ENCODE measurements around the gene CNTFR. TPM values are rescaled to one million over a fixed set of nuclear protein-coding genes. Genes with fewer than 3 reads are reported as not detected.

Gene CNTFR
- total RNA-seq, 2 donors from 2014 or later: 8.7 to 13.7 TPM

DNA sequence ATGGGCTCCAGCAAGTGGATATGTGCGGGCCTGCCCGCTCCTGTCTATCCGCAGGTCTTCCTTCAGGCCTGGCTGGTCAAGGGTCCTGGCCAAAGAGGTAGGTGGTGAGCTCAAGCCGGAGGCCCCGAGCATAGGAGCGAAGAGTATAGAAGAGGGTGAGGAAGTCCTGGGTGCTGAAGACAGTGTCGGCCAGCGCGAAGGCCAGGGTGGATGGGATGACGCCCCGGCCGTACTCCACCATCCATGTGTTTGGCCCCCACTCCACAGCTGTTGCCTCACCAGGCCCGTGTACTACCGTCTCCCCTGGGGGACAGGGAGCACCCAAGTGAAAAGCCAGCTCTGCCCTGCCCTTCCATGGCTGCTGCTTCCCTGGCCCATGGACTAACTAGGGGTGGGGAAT is 46.0 kb upstream of the CNTFR start:
- H3K4me3 ChIP-seq: no peak overlapping the region
- no peak for ATAC-seq (ENCODE audit: insufficient number of reproducible peaks, low FRiP score, low read depth)
- H3K27ac ChIP-seq: no peak overlapping the region
- H3K9me3 ChIP-seq: no peaks in the 10 kb centered on the region
- no peak for DNase-seq (ENCODE audit: low spot score)
- no peaks in the 10 kb centered on the region for H3K36me3 ChIP-seq
- H3K27me3 ChIP-seq (replicated peaks; ENCODE audit: insufficient read depth): no peaks in the 10 kb centered on the region
- peaks cover 11 to 30% of the 10 kb centered on the region in 2 donors for H3K4me1 ChIP-seq (ENCODE audit: control insufficient read depth in 1 of 2, low read depth in 2 of 2)
- TF ChIP-seq CTCF (IDR thresholded peaks at IDR 0.05): no peak

DNA sequence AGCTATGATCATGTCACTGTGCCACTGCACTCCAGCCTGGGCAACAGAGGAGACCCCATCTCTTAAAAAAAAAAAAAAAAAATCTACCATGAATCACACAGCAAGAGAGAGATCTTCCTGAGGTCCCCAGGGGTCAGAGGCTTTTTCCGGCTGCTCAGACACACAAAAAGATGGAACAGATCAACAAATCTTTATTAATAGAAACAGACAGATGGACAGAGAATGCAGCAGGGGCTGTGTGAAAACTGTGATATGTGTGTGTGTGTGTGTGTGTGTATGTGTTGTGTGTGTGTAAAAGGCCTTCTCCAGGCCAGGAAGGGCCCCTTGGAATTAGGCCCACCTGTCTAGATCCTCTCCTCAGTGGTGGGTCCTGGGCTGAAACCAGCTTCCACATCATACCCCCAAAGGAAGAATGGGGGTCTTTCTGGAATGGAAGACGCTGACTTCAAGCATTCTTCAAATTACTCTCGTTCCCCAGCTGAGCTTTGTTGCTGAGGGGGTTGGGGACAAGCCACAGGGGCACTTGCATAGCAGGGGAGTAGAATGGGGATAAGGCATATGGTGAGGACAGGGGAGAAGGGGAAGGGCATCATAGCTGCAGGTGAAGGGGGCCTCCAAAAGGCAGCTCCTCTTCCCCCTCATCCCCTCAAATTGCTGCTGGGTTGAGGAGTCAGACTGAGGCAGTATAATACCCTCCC is 45.2 kb upstream of the CNTFR start:
- no peak for TF ChIP-seq CTCF (IDR thresholded peaks at IDR 0.05)
- H3K4me3 ChIP-seq: no peak overlapping the region
- DNase-seq (ENCODE audit: low spot score) (no peak), ATAC-seq (ENCODE audit: insufficient number of reproducible peaks, low FRiP score, low read depth) (no peak)
- H3K27ac ChIP-seq: no peak overlapping the region
- H3K27me3 ChIP-seq (replicated peaks; ENCODE audit: insufficient read depth): peaks cover 3% of the 10 kb centered on the region
- H3K9me3 ChIP-seq: no peaks in the 10 kb centered on the region
- H3K36me3 ChIP-seq: no peaks in the 10 kb centered on the region
- H3K4me1 ChIP-seq (ENCODE audit: control insufficient read depth in 1 of 2, low read depth in 2 of 2): peaks cover 11 to 30% of the 10 kb centered on the region in 2 donors

DNA sequence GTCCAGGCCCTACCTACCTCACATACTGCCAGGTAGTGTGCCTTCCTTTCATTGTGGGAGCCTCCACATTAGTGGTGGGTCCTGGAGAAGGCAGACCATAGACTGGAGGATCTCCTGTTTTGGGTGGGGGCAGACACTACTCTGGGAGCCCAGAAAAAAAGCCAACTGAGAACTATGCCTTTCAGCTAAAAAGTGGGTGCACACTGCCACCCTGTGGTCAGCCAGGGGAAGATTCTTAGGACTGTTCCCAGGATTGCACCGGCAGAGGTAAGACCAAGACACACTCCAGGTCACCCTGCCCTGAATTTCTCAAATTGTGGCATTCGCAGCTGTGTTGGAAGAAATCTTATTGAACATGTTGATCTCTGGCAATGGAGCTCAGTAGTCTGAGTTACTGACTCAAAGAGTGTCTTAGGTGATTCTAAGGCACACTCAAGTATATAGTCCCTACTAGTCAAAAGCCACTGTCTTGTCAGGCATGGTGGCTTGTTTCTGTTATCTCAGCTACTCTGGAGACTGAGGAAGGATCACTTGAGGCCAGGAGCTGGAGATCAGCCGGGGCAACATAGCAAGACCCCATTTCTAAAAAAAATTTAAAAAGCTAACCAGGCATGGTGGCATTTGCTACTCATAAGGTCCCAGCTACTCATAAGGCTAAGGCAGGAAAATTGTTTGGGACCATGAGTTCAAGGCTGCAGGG is 44.5 kb upstream of the CNTFR start:
- Histone ChIP-seq H3K27ac (no peak overlapping the region), H3K36me3 (no peaks in the 10 kb centered on the region), H3K9me3 (no peaks in the 10 kb centered on the region), H3K27me3 (replicated peaks; ENCODE audit: insufficient read depth) (peaks cover 8% of the 10 kb centered on the region), H3K4me3 (no peak overlapping the region), H3K4me1 (ENCODE audit: control insufficient read depth in 1 of 2, low read depth in 2 of 2) (peaks cover 11 to 35% of the 10 kb centered on the region in 2 donors)
- TF ChIP-seq CTCF (IDR thresholded peaks at IDR 0.05): peak; percentile 84
- DNase-seq (ENCODE audit: low spot score) (no peak), ATAC-seq (ENCODE audit: insufficient number of reproducible peaks, low FRiP score, low read depth) (no peak)

GRCh38 chr9:34633166-34633565 is 43.6 kb upstream of the CNTFR start:
- H3K27me3 ChIP-seq (replicated peaks; ENCODE audit: insufficient read depth): peaks cover 8% of the 10 kb centered on the region
- no peak overlapping the region for H3K4me3 ChIP-seq
- H3K27ac ChIP-seq: no peak overlapping the region
- DNase-seq (ENCODE audit: low spot score) (no peak), ATAC-seq (ENCODE audit: insufficient number of reproducible peaks, low FRiP score, low read depth) (no peak)
- no peak for TF ChIP-seq CTCF (IDR thresholded peaks at IDR 0.05)
- H3K9me3 ChIP-seq: no peaks in the 10 kb centered on the region
- peaks cover 7 to 38% of the 10 kb centered on the region in 2 donors for H3K4me1 ChIP-seq (ENCODE audit: control insufficient read depth in 1 of 2, low read depth in 2 of 2)
- no peaks in the 10 kb centered on the region for H3K36me3 ChIP-seq

DNA sequence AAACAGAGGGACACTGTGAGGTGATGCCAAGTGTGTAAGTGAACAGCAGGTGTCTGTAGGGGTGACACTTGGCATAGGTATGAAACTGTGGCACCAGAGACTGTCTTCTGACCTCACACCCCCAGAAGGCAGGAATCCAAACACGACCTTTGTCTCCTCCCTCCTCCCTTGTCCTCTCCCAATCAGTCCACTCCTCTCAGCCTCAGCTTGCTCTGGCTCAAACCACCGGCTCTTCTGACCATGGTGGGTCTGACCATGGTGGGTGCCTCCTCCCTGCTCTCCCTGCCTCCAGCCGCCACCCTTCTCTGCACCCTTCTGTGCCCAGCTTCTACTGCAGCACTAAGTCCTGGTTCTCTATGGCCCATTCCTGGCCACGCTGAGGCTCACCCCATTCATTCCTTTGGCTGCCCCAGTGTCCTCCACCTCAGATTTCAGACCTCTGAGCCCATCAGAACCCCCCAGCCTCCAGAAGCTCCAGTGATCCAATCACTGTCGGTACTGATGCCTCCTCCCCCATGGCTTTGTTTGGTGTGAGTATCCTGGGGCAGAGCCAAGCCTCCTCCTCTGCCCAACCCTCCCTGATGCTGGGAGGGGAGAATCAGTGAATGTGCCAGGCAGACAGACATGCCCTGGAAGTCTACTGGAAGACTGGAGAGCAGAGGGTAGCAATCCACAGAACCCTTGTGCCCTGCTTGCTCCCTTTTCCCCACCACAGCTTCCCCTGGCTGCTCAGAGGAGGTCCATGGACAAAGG is 41.1 kb upstream of the CNTFR start:
- no peak for ATAC-seq (ENCODE audit: insufficient number of reproducible peaks, low FRiP score, low read depth)
- TF ChIP-seq CTCF (IDR thresholded peaks at IDR 0.05): no peak
- peaks cover 13% of the 10 kb centered on the region for H3K27me3 ChIP-seq (replicated peaks; ENCODE audit: insufficient read depth)

More for the DNA sequence above, 41.1 kb upstream of the CNTFR start:
- H3K4me3 ChIP-seq: no peak overlapping the region
- H3K4me1 ChIP-seq (ENCODE audit: control insufficient read depth in 1 of 2, low read depth in 2 of 2): peaks cover 0 to 23% of the 10 kb centered on the region in 2 donors
- no peaks in the 10 kb centered on the region for H3K36me3 ChIP-seq
- H3K27ac ChIP-seq: no peak overlapping the region
- no peaks in the 10 kb centered on the region for H3K9me3 ChIP-seq
- no peak for DNase-seq (ENCODE audit: low spot score)
